OCI-LY3 (cell line): Measurements from ENCODE around the gene BAIAP2L1.

Source experiments
- H2AFZ ChIP-seq: fragments of 200-600, 300-600 bp; shearing (Covaris generic); 2 replicates; pipeline ENCODE4 v1.6.0; 2014; ENCODE audit warnings: antibody characterized with exemption, low read depth, low read length
- H3K27ac ChIP-seq: fragments of 200-600, 300-600 bp; sonication (generic); 2 replicates; pipeline ENCODE4 v1.5.1; 2014; ENCODE audit warnings: mild to moderate bottlenecking, low read length, moderate library complexity, mixed read lengths
- H3K27me3 ChIP-seq: fragments of 200-600, 300-600 bp; sonication (generic); 2 replicates; pipeline ENCODE4 v1.6.1; 2014; ENCODE audit warnings: low read depth, low read length, mixed read lengths
- H3K36me3 ChIP-seq: fragments of 200-600, 300-600 bp; sonication (generic); replicated peaks from 2 replicates; pipeline ENCODE3; 2014; ENCODE audit warnings: low read depth, low read length, mixed read lengths
- H3K4me1 ChIP-seq: fragments of 300-600, 200-600 bp; sonication (generic); 2 replicates; pipeline ENCODE4 v1.6.1; 2014; ENCODE audit warnings: low read length, mixed read lengths
- H3K4me2 ChIP-seq: fragments of 200-600, 300-600 bp; sonication (generic); 2 replicates; pipeline ENCODE4 v1.6.1; 2014; ENCODE audit warnings: low read length, mixed read lengths
- H3K4me3 ChIP-seq: fragments of 300-600, 200-600 bp; sonication (generic); 2 replicates; pipeline ENCODE4 v1.5.1; 2014; ENCODE audit warnings: antibody characterized with exemption, mild to moderate bottlenecking, low read length, moderate library complexity
- H3K79me2 ChIP-seq: fragments of 300-600, 200-600 bp; shearing (Covaris generic); 2 replicates; pipeline ENCODE4 v1.6.1; 2014; ENCODE audit warnings: mild to moderate bottlenecking, low read length, mixed read lengths
- H3K9ac ChIP-seq: fragments of 300-600, 200-600 bp; shearing (Covaris generic); 2 replicates; pipeline ENCODE4 v1.6.0; 2014; ENCODE audit warnings: mild to moderate bottlenecking, low read length, moderate library complexity
- H3K9me3 ChIP-seq: fragments of 200-600, 300-600 bp; shearing (Covaris generic); 2 replicates; pipeline ENCODE4 v1.6.1; 2014; ENCODE audit warnings: low read length, mixed read lengths; ENCODE audit not compliant: insufficient read depth
- H4K20me1 ChIP-seq: fragments of 200-600, 300-600 bp; sonication (generic); 2 replicates; pipeline ENCODE4 v1.6.1; 2016; ENCODE audit warnings: low read length, mixed read lengths; ENCODE audit not compliant: insufficient read depth
- EZH2phosphoT487 ChIP-seq: fragments of 200-600 bp; shearing (Covaris generic); IDR thresholded peaks from 2 replicates; pipeline ENCODE4 v1.6.1; 2018; ENCODE audit warnings: antibody characterized with exemption, mixed run types, low read depth
- TF ChIP-seq, protein P1 (sequence below): fragments of 200-600, 300-600 bp; sonication (generic); IDR thresholded peaks from 2 replicates; pipeline ENCODE4 v1.5.1; 2014; ENCODE audit warnings: antibody characterized with exemption, low read length, low read depth

Gene BAIAP2L1

DNA sequence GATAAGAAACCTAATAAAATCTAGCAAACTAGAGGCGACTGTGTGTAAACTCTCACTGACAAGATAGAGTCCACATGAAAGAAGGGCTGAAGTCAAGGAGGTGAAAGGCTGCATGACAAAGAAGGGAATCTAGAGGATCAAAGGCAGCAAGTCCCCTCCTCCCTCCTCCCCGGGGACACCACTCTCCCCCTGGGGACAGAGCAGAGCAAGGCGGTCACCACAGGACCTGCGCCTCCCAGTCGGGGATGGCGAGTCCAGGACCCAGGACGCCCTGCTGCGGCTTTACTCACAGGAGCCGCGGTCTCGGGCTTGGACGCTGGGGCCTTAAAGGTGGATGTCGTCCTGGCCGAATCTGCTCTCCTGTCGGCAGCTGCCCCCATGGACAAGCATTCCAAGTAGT lies 97.0 kb downstream of the BAIAP2L1 start:
- no peak overlapping the region for H3K27ac ChIP-seq
- no peaks in the 10 kb centered on the region for H4K20me1 ChIP-seq
- H3K9me3 ChIP-seq: no peaks in the 10 kb centered on the region
- no peak overlapping the region for H3K4me3 ChIP-seq
- H3K4me1 ChIP-seq: no peaks in the 10 kb centered on the region
- no peaks in the 10 kb centered on the region for H3K79me2 ChIP-seq
- no peak overlapping the region for H2AFZ ChIP-seq
- H3K4me2 ChIP-seq: no peak overlapping the region
- no peaks in the 10 kb centered on the region for H3K27me3 ChIP-seq
- H3K36me3 ChIP-seq: no peaks in the 10 kb centered on the region
- TF ChIP-seq, protein P1, sequence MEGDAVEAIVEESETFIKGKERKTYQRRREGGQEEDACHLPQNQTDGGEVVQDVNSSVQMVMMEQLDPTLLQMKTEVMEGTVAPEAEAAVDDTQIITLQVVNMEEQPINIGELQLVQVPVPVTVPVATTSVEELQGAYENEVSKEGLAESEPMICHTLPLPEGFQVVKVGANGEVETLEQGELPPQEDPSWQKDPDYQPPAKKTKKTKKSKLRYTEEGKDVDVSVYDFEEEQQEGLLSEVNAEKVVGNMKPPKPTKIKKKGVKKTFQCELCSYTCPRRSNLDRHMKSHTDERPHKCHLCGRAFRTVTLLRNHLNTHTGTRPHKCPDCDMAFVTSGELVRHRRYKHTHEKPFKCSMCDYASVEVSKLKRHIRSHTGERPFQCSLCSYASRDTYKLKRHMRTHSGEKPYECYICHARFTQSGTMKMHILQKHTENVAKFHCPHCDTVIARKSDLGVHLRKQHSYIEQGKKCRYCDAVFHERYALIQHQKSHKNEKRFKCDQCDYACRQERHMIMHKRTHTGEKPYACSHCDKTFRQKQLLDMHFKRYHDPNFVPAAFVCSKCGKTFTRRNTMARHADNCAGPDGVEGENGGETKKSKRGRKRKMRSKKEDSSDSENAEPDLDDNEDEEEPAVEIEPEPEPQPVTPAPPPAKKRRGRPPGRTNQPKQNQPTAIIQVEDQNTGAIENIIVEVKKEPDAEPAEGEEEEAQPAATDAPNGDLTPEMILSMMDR: no peak
- no peak for TF ChIP-seq EZH2phosphoT487
- no peak overlapping the region for H3K9ac ChIP-seq

DNA sequence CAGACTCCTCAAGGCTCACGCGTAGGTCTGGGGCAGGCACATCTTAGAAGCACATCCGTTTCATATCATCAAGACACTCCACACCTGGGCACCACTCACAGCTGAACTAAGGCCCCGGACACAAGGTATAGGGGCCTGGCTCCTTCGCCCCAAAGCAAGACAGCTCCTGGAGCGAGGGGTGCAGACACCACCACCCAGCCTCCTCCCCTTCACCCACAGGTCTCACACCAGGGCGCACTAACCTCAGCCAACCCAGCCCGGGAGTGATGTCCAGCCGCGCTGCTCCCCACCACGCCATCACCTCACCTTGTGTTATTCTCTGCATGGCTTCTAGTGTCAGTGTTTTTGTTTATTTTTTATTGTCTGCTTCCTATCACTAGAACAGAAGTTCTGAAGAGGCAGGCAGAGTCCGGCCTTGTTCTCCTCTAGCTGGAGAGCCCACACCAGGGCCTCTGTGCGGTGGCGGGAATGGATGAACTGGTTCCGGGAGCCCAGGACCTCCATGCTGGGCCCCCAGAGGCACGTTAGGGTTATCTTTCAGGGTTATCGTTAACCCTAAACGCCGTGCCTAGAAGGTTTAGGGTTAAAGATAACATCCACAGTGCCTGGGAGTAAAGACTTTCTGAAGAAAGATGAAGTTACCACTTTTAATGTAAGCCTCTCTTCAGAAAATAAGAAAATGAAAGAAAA lies 97.6 kb downstream of the BAIAP2L1 start:
- no peaks in the 10 kb centered on the region for H4K20me1 ChIP-seq
- H3K27me3 ChIP-seq: no peaks in the 10 kb centered on the region
- H3K4me1 ChIP-seq: no peaks in the 10 kb centered on the region
- no peak for TF ChIP-seq EZH2phosphoT487
- TF ChIP-seq, protein P1: no peak
- H3K27ac ChIP-seq: no peak overlapping the region
- H3K9me3 ChIP-seq: no peaks in the 10 kb centered on the region
- H3K79me2 ChIP-seq: no peaks in the 10 kb centered on the region
- no peaks in the 10 kb centered on the region for H3K36me3 ChIP-seq
- H2AFZ ChIP-seq: no peak overlapping the region
- H3K4me3 ChIP-seq: no peak overlapping the region
- no peak overlapping the region for H3K4me2 ChIP-seq
- no peak overlapping the region for H3K9ac ChIP-seq

DNA sequence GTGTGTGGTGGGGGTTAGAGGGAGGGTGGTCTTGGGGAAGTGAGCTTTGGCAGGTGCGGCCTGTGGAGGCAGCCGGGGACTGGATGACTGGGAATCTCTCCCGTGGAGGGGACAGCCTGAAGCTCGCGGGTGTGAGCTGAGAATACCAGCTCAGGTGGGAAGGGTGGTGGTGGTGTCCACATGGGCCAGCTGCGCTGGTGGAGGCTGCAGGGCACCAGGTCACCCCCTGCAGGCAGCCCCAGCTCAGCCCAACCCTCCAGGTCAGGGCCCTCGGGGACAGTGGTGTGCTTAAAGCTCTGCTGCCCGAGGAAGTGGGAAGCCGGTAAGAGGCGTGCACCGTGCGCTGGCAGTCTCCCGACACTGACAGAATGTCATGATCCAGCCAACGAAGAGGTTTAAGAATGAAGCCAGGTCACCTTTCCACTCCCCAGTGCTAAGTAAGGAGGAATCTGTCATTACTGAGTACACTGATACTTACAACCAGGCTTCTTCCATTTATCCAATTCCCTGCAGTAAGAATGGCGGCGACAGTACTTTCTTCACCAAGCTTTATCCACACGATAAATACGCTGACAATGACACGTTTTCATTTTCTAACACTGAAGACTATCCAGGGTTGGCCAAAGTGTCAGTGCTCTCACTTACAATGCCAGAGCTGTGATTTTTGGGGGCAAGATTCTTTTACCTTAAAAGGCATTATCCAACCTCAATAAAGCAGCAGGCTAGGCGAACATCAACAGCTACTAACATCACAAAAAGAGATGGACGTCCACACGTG lies 99.0 kb downstream of the BAIAP2L1 start:
- Histone ChIP-seq H3K9ac (no peak overlapping the region), H3K9me3 (no peaks in the 10 kb centered on the region), H3K27ac (no peak overlapping the region), H3K4me1 (no peaks in the 10 kb centered on the region), H2AFZ (no peak overlapping the region), H3K79me2 (no peaks in the 10 kb centered on the region), H3K4me2 (no peak overlapping the region), H4K20me1 (no peaks in the 10 kb centered on the region), H3K27me3 (no peaks in the 10 kb centered on the region), H3K4me3 (no peak overlapping the region), H3K36me3 (no peaks in the 10 kb centered on the region)
- TF ChIP-seq, protein P1: no peak
- TF ChIP-seq EZH2phosphoT487: no peak

DNA sequence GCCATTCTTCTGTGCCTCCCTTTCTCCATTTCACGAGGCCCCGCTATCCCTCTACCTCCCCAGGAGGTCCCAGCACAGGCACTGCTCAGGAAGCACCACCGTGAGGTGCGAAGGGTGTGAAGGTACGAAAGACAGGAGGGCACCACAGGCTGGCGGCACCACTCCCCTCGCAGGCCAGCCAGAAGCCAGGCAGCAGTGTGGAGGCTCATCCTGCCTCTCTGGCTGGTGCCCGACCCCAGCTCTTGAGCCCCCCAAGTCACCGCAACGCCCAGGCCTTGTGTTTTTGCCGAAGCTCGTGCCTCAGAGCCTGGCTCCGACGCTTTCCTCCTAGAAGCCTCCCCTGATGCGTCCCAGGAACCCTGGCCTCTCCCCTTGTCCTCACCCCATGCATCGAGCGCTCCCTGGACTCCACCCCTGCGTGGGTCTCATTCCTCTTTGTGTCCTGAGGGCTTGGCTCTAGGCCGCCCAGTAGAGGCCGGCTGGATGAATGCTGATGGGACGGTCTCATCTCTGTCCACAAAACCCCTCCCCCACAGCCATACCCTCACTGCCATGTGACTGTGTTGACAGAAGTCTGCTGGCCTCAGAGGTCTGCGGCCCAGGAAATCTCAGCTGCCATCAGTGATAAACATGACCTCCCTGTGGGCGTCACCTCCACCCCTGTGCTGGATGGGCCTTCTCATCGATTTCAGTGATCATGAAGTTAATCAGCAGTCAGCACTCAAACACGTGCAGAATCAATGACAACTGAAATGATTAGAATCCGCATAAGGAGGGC lies 100.1 kb downstream of the BAIAP2L1 start:
- Histone ChIP-seq H3K36me3 (no peaks in the 10 kb centered on the region), H3K4me3 (no peak overlapping the region), H3K4me1 (no peaks in the 10 kb centered on the region), H3K9me3 (no peaks in the 10 kb centered on the region), H3K27ac (no peak overlapping the region), H3K9ac (no peak overlapping the region), H3K4me2 (no peak overlapping the region), H4K20me1 (no peaks in the 10 kb centered on the region), H3K27me3 (no peaks in the 10 kb centered on the region), H3K79me2 (no peaks in the 10 kb centered on the region), H2AFZ (no peak overlapping the region)
- TF ChIP-seq, protein P1: no peak
- no peak for TF ChIP-seq EZH2phosphoT487
